Mesendoderm (in vitro differentiated cells): Measurements from ENCODE around the gene RASA4B. TPM values are rescaled to one million over a fixed set of nuclear protein-coding genes. Genes with fewer than 3 reads are reported as not detected.
"Not testable (repeated sequence)": the region's sequence is repeated elsewhere in the genome, so short reads cannot be mapped to it uniquely, and the experiment has no call there.

ENCODE experiments used
- DNase-seq: peaks from one replicate; pipeline ENCODE4 v3.0.0; 2013
- H2AK5ac ChIP-seq: 2 replicates; pipeline ENCODE4 v1.6.1; 2013; ENCODE audit warnings: low read length, inconsistent platforms
- H2BK120ac ChIP-seq: 2 replicates; pipeline ENCODE4 v1.6.1; 2013; ENCODE audit warnings: low read depth, mild to moderate bottlenecking, low read length, moderate library complexity, mixed read lengths
- H2BK15ac ChIP-seq: replicated peaks from 2 replicates; pipeline ENCODE4 v1.6.1; 2013; ENCODE audit warnings: low read depth, mild to moderate bottlenecking, moderate library complexity
- H2BK5ac ChIP-seq: 2 replicates; pipeline ENCODE4 v1.6.1; 2013; ENCODE audit warnings: low read length, inconsistent platforms
- H3K18ac ChIP-seq: 2 replicates; pipeline ENCODE4 v1.6.1; 2013; ENCODE audit warnings: mild to moderate bottlenecking, low read length, mixed read lengths
- H3K23ac ChIP-seq: one replicate; pipeline ENCODE4 v1.6.1; 2013; ENCODE audit warnings: low read length
- H3K27ac ChIP-seq: 2 replicates; pipeline ENCODE4 v1.5.1; 2013; ENCODE audit warnings: low read depth, mild to moderate bottlenecking, inconsistent platforms, low read length, moderate library complexity
- H3K27me3 ChIP-seq: 2 replicates; pipeline ENCODE4 v1.6.1; 2013; ENCODE audit warnings: low read length, control low read depth, mild to moderate bottlenecking, inconsistent platforms; ENCODE audit not compliant: insufficient read depth, poor library complexity
- H3K36me3 ChIP-seq: 2 replicates; pipeline ENCODE4 v1.6.1; 2013; ENCODE audit warnings: low read length, inconsistent platforms; ENCODE audit not compliant: control insufficient read depth, insufficient read depth
- H3K4ac ChIP-seq: one replicate; pipeline ENCODE4 v1.6.1; 2013; ENCODE audit warnings: low read depth, mild to moderate bottlenecking, low read length, moderate library complexity
- H3K4me1 ChIP-seq: 2 replicates; pipeline ENCODE4 v1.6.1; 2013; ENCODE audit warnings: low read depth, low read length, inconsistent platforms; ENCODE audit not compliant: control insufficient read depth
- H3K4me2 ChIP-seq: 2 replicates; pipeline ENCODE4 v1.6.1; 2013; ENCODE audit warnings: low read length
- H3K4me3 ChIP-seq: 2 replicates; pipeline ENCODE4 v1.5.1; 2013; ENCODE audit warnings: mild to moderate bottlenecking, low read length
- H3K56ac ChIP-seq: one replicate; pipeline ENCODE4 v1.6.1; 2013; ENCODE audit warnings: low read length
- H3K79me1 ChIP-seq: 2 replicates; pipeline ENCODE4 v1.6.1; 2013; ENCODE audit warnings: low read length, inconsistent platforms
- H3K79me2 ChIP-seq: 2 replicates; pipeline ENCODE4 v1.6.1; 2013; ENCODE audit warnings: mild to moderate bottlenecking, low read length; ENCODE audit not compliant: control insufficient read depth, insufficient read depth
- H3K9ac ChIP-seq: 2 replicates; pipeline ENCODE4 v1.6.1; 2013; ENCODE audit warnings: low read length, inconsistent platforms
- H4K5ac ChIP-seq: one replicate; pipeline ENCODE4 v1.6.1; 2013; ENCODE audit warnings: low read length
- H4K8ac ChIP-seq: one replicate; pipeline ENCODE4 v1.6.1; 2013; ENCODE audit warnings: low read depth, mild to moderate bottlenecking, control low read depth, low read length, moderate library complexity
- WGBS: extraction: QIAGEN DNeasy Blood & Tissue Kit; methylation state at CpG from one replicate; pipeline ENCODE4 v1.1.7; 2013; ENCODE audit warnings: low lambda C conversion rate, missing lambda C conversion rate; ENCODE audit not compliant: insufficient coverage; ENCODE audit errors: extremely low coverage; 5-methylcytosine and 5-hydroxymethylcytosine counted together
- polyA plus RNA-seq, 2 experiments: library from polyadenylated mRNA; stranded (reverse); fragments of 200-250 nt; gene quantifications; one replicate each; pipeline ENCODE4 v1.2.3, GENCODE V29; 2013

RASA4B gene
- 1.1 TPM for polyA plus RNA-seq (2013, experiment 1 of 2)
- polyA plus RNA-seq (2013, experiment 2 of 2) = 0.99 TPM

GRCh38 chr7:102517550-102518147, at the start of gene RASA4B:
Gene RASA4B (minus strand): TSS chr7:102517777. CDS start chr7:102517710, 67 bp downstream.
- H4K8ac ChIP-seq, H3K27ac ChIP-seq, H3K4ac ChIP-seq, H3K4me2 ChIP-seq, H3K79me1 ChIP-seq, H2AK5ac ChIP-seq, DNase-seq, H4K5ac ChIP-seq, H3K36me3 ChIP-seq, H3K4me3 ChIP-seq, H2BK120ac ChIP-seq, H2BK15ac ChIP-seq, H3K4me1 ChIP-seq, H3K18ac ChIP-seq, H3K9ac ChIP-seq, H3K23ac ChIP-seq, H3K79me2 ChIP-seq, H3K56ac ChIP-seq, H2BK5ac ChIP-seq, H3K27me3 ChIP-seq: not testable (repeated sequence)
- no CpG with 5 or more reads among the region's 61 CpGs for WGBS

- not testable (repeated sequence) for H3K4me2 ChIP-seq, DNase-seq, H2BK15ac ChIP-seq, H2AK5ac ChIP-seq, H3K18ac ChIP-seq, H3K79me1 ChIP-seq, H3K79me2 ChIP-seq, H3K9ac ChIP-seq, H2BK5ac ChIP-seq, H3K4me1 ChIP-seq, H3K36me3 ChIP-seq, H4K5ac ChIP-seq, H2BK120ac ChIP-seq, H3K23ac ChIP-seq, H4K8ac ChIP-seq, H3K27me3 ChIP-seq, H3K56ac ChIP-seq, H3K4me3 ChIP-seq, H3K4ac ChIP-seq, H3K27ac ChIP-seq
- WGBS = no CpG with 5 or more reads among the region's 6 CpGs
Measured at GRCh38 chr7:102550808-102551422, 33.3 kb upstream of the RASA4B start, which contains the start of gene SPDYE2. Gene SPDYE2 (plus strand): TSS chr7:102551226. CDS start chr7:102553256, 2,030 bp downstream.

- not testable (repeated sequence) for H2AK5ac ChIP-seq, DNase-seq, H3K79me2 ChIP-seq, H3K56ac ChIP-seq, H3K9ac ChIP-seq, H3K36me3 ChIP-seq, H3K27ac ChIP-seq, H3K4me1 ChIP-seq, H2BK120ac ChIP-seq, H2BK15ac ChIP-seq, H3K4me3 ChIP-seq, H3K4ac ChIP-seq, H3K79me1 ChIP-seq, H3K4me2 ChIP-seq, H3K27me3 ChIP-seq, H4K5ac ChIP-seq, H3K18ac ChIP-seq, H4K8ac ChIP-seq, H3K23ac ChIP-seq, H2BK5ac ChIP-seq
- no CpG with 5 or more reads among the region's 6 CpGs for WGBS
Measured at GRCh38 chr7:102546353-102546752, 28.8 kb upstream of the RASA4B start.

GRCh38 chr7:102545288-102545687, 27.7 kb upstream of the RASA4B start:
- not testable (repeated sequence) for H2BK5ac ChIP-seq, H2AK5ac ChIP-seq, H3K27ac ChIP-seq, H3K4me2 ChIP-seq, H3K56ac ChIP-seq, H4K5ac ChIP-seq, H3K4me1 ChIP-seq, H3K23ac ChIP-seq, H2BK120ac ChIP-seq, H3K4me3 ChIP-seq, DNase-seq, H3K36me3 ChIP-seq, H2BK15ac ChIP-seq, H4K8ac ChIP-seq, H3K4ac ChIP-seq, H3K79me2 ChIP-seq, H3K79me1 ChIP-seq, H3K9ac ChIP-seq, H3K27me3 ChIP-seq, H3K18ac ChIP-seq
- no CpG with 5 or more reads among the region's 12 CpGs for WGBS

DNA sequence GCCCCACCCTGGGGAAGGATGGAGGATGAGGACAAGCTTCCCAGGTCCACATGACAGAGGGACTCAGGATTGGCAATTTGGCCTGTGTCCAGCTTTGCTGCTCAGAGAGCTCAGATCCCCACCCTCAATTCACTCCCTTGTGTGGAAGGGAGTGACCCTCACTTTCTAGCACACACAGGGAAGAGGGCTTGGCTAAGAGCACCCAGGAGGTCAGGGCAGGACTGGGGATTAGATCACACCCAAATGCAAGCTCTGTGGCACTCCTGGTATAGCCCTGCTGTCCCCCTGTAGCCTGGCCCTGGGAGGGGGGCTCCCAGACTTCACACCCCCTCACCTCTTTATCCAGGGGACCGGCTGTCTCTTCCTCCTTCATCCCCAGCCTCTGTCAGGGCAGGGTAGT, 26.8 kb upstream of the RASA4B start:
- not testable (repeated sequence) for H4K5ac ChIP-seq, H2AK5ac ChIP-seq, H2BK120ac ChIP-seq, H3K4ac ChIP-seq, H4K8ac ChIP-seq, H3K36me3 ChIP-seq, H3K9ac ChIP-seq, H3K27me3 ChIP-seq, H3K27ac ChIP-seq, H3K79me1 ChIP-seq, H3K4me1 ChIP-seq, H3K23ac ChIP-seq, H3K4me2 ChIP-seq, H2BK15ac ChIP-seq, H3K56ac ChIP-seq, H2BK5ac ChIP-seq, DNase-seq, H3K79me2 ChIP-seq, H3K18ac ChIP-seq, H3K4me3 ChIP-seq
- WGBS = no CpG with 5 or more reads among the region's 1 CpG

DNA sequence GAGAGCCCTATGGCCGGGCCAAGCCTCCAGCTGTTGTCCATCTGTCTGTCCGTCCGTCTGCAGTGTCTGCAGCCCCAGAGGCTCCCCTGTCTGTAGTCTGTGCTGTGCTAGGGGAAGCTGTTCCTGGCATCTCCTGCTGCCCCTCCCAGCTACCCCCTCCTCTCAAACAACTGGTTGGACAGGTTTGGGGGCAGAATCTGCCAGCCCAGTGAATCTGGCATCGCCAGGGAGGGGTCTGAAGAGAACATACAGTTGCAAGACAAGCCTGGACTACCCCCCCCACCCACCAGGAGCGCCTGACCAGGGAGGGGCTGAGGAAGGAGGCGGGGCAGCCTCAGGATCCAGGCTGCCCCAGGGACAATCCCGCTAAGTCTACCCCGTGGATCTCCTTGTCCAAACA, 26.0 kb upstream of the RASA4B start, which contains the start of gene UPK3BL2:
TSS of gene UPK3BL2 (minus strand) at position 101 of the 400 bp plus-strand sequence. CDS start at position 41, 60 bp downstream.
- not testable (repeated sequence) for H3K18ac ChIP-seq, H3K4me1 ChIP-seq, H3K23ac ChIP-seq, H3K4me3 ChIP-seq, H4K8ac ChIP-seq, H3K79me1 ChIP-seq, DNase-seq, H3K4me2 ChIP-seq, H3K79me2 ChIP-seq, H2BK5ac ChIP-seq, H3K27ac ChIP-seq, H3K27me3 ChIP-seq, H3K56ac ChIP-seq, H4K5ac ChIP-seq, H2BK15ac ChIP-seq, H3K9ac ChIP-seq, H3K4ac ChIP-seq, H2AK5ac ChIP-seq, H2BK120ac ChIP-seq, H3K36me3 ChIP-seq
- no CpG with 5 or more reads among the region's 8 CpGs for WGBS
